Testis (tissue), 3 donors: ENCODE data around the gene SMPD2. TPM values are rescaled to one million over a fixed set of nuclear protein-coding genes. Genes with fewer than 3 reads are reported as not detected.

Experiments
- DNase-seq: peaks from one replicate; pipeline ENCODE4 v3.0.0-alpha.2; 2019
- H3K27ac ChIP-seq, 2 donors: fragments of 200-600 bp; sonication (generic); one replicate each; pipeline ENCODE4 v1.5.1; 2019
- H3K27me3 ChIP-seq: fragments of 200-600 bp; sonication (generic); one replicate; pipeline ENCODE4 v1.5.1; 2019
- H3K36me3 ChIP-seq: fragments of 200-600 bp; sonication (generic); one replicate; pipeline ENCODE4 v1.5.1; 2017; ENCODE audit warnings: low read depth; ENCODE audit errors: missing control alignments
- H3K4me1 ChIP-seq: fragments of 200-600 bp; sonication (generic); one replicate; pipeline ENCODE4 v1.5.1; 2019
- H3K4me3 ChIP-seq, 2 donors: fragments of 200-600 bp; sonication (generic); one replicate each; pipeline ENCODE4 v1.5.1; 2017 to 2019
- H3K9me3 ChIP-seq: fragments of 200-600 bp; sonication (generic); one replicate; pipeline ENCODE4 v1.5.1; 2017
- CTCF ChIP-seq, 3 experiments: fragments of 450-650 bp in 2 of 3; fragments of 200-600 bp in 1 of 3; sonication (generic) in 1 of 3; IDR thresholded peaks; one replicate each; pipeline ENCODE4 v1.5.1; 2016 to 2019; ENCODE audit warnings: antibody characterized with exemption in 3 of 3, mild to moderate bottlenecking in 2 of 3, moderate library complexity in 1 of 3
- POLR2A ChIP-seq: fragments of 450-650 bp; IDR thresholded peaks from one replicate; pipeline ENCODE4 v1.6.1; 2017; ENCODE audit warnings: antibody characterized with exemption, mild to moderate bottlenecking, moderate library complexity
- WGBS, 2 donors: methylation state at CpG; one replicate each; pipeline ENCODE4 v1.1.5; 2018; 5-methylcytosine and 5-hydroxymethylcytosine counted together
- intact Hi-C: fragments of 100-400 bp; cut with DNase I; formaldehyde crosslinking; loops from one replicate; pipeline ENCODE4 v1.15.1; 2023; ENCODE audit warnings: low total_unique reads
- polyA plus RNA-seq: library from polyadenylated mRNA; stranded (reverse); fragments of 350-450 nt; fragmentation: Illumina TruSeq; extraction: RNeasy Lipid Tissue Mini Kit (QIAGEN cat#74804); gene quantifications from one replicate; pipeline ENCODE4 v1.2.3, GENCODE V29; 2014; ENCODE audit warnings: low read depth, low replicate concordance; ENCODE audit not compliant: insufficient read depth
- total RNA-seq, 2 donors: library from RNA; depleted of rRNA; stranded (reverse); fragments of >200 nt; gene quantifications; one replicate each; pipeline ENCODE4 v1.2.3, GENCODE V29; 2016

The SMPD2 gene
- total and polyA plus RNA-seq, 3 donors from 2014 or later: 29.9 to 94.3 (median 49.1) TPM

GRCh38 chr6:109461733-109462526 is 21.4 kb downstream of the SMPD2 start:
- TF ChIP-seq CTCF (IDR thresholded peaks at IDR 0.05) (no peak), POLR2A (no peak)
- Histone ChIP-seq H3K9me3 (no peaks in the 10 kb centered on the region), H3K4me3 (no peak overlapping the region), H3K4me1 (peaks cover 8% of the 10 kb centered on the region), H3K27me3 (no peaks in the 10 kb centered on the region), H3K36me3 (no peaks in the 10 kb centered on the region), H3K27ac (no peak overlapping the region)
- no peak for DNase-seq
- intact Hi-C loops: no loop called here
- WGBS, 2 donors: 84 to 94% methylated on average over 1 of the region's 1 CpG

- no peak overlapping the region for H3K4me3 ChIP-seq
- DNase-seq: no peak
- intact Hi-C loops: no loop called here
- TF ChIP-seq CTCF (IDR thresholded peaks at IDR 0.05): no peak
- TF ChIP-seq POLR2A: no peak
- 81 to 92% methylated on average over 4 to 7 of the region's 7 CpGs for WGBS, 2 donors
- H3K4me1 ChIP-seq: no peaks in the 10 kb centered on the region
- H3K9me3 ChIP-seq: no peaks in the 10 kb centered on the region
- H3K27me3 ChIP-seq: no peaks in the 10 kb centered on the region
- H3K27ac ChIP-seq: no peak overlapping the region
- H3K36me3 ChIP-seq: no peaks in the 10 kb centered on the region
Measured at GRCh38 chr6:109465772-109466171, 25.2 kb downstream of the SMPD2 start.

GRCh38 chr6:109466212-109466923 is 25.8 kb downstream of the SMPD2 start:
- Histone ChIP-seq H3K27ac (no peak overlapping the region), H3K4me3 (no peak overlapping the region), H3K36me3 (no peaks in the 10 kb centered on the region), H3K27me3 (no peaks in the 10 kb centered on the region), H3K4me1 (no peaks in the 10 kb centered on the region), H3K9me3 (no peaks in the 10 kb centered on the region)
- TF ChIP-seq CTCF (IDR thresholded peaks at IDR 0.05): no peak
- no peak for TF ChIP-seq POLR2A
- DNase-seq: no peak
- WGBS, 2 donors: 88 to 92% methylated on average over 7 of the region's 7 CpGs
- intact Hi-C loops: no loop called here

GRCh38 chr6:109467696-109468095 is 27.2 kb downstream of the SMPD2 start:
- 85 to 89% methylated on average over 6 of the region's 6 CpGs for WGBS, 2 donors
- no peak for DNase-seq
- no peaks in the 10 kb centered on the region for H3K27me3 ChIP-seq
- no peaks in the 10 kb centered on the region for H3K4me1 ChIP-seq
- TF ChIP-seq POLR2A (no peak), CTCF (IDR thresholded peaks at IDR 0.05) (no peak)
- H3K4me3 ChIP-seq: no peak overlapping the region
- H3K27ac ChIP-seq: no peak overlapping the region
- intact Hi-C loops: no loop called here
- H3K36me3 ChIP-seq: no peaks in the 10 kb centered on the region
- H3K9me3 ChIP-seq: no peaks in the 10 kb centered on the region
